Tongue (tissue), 3 donors: ENCODE results near the gene RSPH3. TPM values are rescaled to one million over a fixed set of nuclear protein-coding genes. Genes with fewer than 3 reads are reported as not detected.

Experiments used
- DNase-seq: peaks from one replicate; pipeline ENCODE4 v3.0.0-alpha.2; 2015
- small RNA-seq: library from RNA; depleted of rRNA; stranded (forward); fragments of <200 nt; gene quantifications from one replicate; pipeline ENCODE3, GENCODE V24; 2014; ENCODE audit warnings: low replicate concordance
- total RNA-seq: library from RNA; depleted of rRNA; stranded (reverse); fragments of >200 nt; gene quantifications from one replicate; pipeline ENCODE4 v1.2.3, GENCODE V29; 2014

RSPH3 gene
- total RNA-seq, 1 donor from 2014 or later = 7.8 TPM

DNA sequence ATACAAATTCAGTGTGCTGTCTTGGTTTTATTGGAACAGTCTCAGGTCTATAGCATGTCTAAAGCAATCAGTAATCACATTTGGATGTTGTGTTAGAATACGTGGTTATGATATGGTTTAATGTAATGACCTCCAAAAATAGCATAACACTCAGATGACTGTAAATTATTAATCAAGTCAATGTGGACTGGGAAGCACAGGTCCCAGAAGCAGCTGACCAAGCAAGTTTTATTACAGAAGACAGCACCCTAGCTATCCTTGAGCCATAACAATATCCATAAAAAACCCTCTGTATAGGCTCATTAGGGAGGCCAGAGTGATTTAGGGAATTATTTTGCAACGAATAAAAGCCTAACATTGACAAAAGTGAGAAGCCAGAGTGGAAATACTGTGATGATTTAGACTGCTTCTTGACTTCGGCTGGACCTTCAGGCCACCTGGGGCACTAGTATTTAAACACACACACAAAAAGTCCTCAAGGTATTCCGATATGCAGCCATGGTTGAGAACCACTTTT, 66.9 kb downstream of the RSPH3 start:
- no peak for DNase-seq

DNA sequence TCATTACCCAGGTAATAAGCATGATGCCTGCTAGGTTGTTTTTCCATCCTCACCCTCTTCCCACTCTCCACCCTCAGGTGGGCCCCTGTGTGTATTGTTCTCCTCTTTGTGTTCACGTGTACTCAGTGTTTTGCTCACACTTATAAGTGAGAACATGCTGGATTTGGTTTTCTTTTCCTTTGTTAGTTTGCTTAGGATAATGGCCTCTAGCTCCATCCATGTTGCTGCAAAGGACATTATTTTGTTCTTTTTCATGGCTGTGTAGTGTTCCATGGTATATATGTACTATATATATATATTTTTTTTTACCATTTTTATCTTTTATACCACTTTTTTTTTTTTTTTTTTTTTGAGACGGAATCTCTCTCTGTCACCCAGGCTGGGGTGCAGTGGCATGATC, 71.9 kb downstream of the RSPH3 start:
- DNase-seq = no peak

GRCh38 chr6:158926414-158926813, 73.6 kb downstream of the RSPH3 start:
- no peak for DNase-seq

DNA sequence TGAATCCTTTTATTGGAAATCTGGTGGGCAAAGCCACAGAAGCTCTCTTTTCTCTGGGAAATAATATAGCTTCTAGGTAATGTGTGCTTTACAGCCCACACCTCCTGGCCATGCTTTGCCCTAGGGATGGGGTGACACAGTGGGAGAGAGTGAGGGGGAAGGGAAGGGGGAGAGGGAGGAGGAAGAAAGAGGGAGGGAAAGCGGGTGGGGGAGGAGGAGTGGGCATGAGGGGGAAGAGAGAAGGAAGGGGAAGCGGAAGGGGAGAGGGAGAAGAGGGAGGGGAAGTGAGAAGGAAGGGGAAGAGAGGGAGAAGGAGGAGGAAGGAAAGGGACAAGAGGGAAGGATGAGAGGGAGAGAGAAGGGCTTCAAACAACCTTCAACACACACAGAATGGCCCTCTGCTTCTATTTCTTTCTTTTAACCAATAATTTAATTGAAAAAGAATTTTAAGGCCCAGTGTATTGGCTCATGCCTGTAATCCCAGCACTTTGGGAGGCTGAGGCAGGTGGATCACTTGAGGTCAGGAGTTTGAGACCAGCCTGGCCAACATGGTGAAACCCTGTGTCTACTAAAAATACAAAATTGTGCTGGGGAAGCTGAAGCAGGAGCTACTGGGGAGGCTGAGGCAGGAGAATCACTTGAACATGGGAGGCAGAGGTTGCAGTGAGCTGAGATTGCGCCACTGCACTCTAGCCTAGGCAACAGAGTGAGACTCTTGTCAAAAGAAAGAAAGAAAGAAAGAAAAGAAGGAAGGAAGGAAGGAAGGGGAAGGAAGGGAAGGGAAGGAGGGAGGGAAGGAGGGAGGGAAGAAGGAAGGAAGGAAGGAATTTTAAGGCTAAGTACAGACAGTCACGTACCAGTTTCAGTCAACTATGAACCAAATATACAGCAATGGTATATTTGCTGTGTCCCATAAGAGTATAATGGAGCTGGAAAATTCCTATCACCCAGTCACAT, 75.2 kb downstream of the RSPH3 start:
- DNase-seq = no peak

DNA sequence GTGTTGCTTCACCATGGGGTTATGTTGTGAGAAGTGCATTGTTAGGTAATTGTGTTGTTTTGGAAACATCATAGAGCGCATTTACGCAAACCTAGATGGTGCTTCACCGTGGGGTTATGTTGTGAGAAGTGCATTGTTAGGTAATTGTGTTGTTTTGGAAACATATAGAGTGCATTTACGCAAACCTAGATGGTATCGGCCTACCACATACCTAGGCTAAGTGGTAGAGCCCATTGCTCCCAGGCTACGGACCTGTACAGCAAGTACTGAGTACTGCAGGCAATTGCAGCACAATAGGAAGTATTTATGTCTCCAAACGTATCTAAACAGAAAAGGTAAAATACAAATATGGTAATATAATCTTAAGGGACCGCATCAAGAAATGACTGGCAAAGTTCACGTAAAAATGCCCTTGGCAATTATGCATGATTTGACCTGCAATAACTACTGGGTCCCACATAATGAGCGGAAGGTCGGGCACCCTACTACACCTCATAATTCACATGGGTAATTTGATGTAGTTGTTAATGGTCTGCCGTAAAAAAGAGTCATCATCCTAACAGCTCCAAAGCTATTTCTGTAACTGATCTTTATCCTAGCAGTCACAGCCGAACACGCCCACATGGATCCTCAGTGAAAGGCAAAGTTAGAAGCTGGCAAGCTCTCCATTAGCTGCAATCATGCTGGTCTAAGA, 76.0 kb downstream of the RSPH3 start:
- DNase-seq = no peak

Small RNA genes within 50 kb of the gene (small RNA-seq; reads per million reads assigned to genes)
- not detected for gene RNU6-293P

Other genes starting within 250 kb of the RSPH3 start
- 66.9 TPM for gene EZR, start 180.8 kb downstream of the RSPH3 start, total RNA-seq
- 3.6 TPM for gene TAGAP, start 44.8 kb upstream of the RSPH3 start, total RNA-seq
- 102 TPM for gene FNDC1, start 169.2 kb upstream of the RSPH3 start, total RNA-seq